ENCODE data around the gene MRPS14. TPM values are rescaled to one million over a fixed set of nuclear protein-coding genes. Genes with fewer than 3 reads are reported as not detected.

MRPS14 gene
- total and polyA plus RNA-seq, 2 of the 4 experiments (the other 2 are of a cell fraction) = 22.0 to 23.1 TPM

DNA sequence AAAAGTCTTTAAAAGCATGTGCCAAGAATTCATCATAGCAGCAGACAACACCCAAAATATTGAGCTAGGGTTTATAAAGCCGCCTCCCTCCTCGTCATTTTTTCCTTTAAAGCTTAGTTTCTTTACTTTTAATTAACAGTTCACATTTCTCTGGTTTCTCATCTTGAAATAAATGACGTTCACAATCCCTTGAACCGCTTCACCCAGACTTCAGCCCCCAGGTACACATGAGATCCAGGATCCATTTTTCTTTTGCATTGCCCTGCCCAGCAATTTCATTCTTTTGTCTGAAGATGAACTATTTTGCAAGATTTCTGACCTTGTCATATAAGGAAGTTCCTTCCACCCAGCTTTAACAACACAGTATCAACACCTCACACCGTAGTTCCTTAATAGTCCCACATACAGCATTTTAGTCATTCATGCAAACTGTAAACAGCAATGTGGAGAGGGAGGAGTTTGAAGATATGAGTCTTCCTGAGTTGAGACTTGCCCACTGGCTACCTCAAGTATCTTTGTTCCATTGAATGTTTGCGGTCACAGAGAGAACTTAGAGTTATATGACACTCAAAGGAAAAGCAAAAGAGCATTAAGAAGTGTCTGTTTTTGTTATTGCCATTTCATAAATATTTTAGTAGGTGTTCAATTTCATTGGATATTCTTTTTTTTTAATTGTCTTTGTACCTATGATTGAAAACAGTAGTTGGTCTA is 58.8 kb downstream of the MRPS14 start:
- intact Hi-C loops (cut with micrococcal nuclease) = no loop called here
- H3K4me2 ChIP-seq (ENCODE audit: low read depth, low read length) = no peak overlapping the region
- no peak overlapping the region for H3K14ac ChIP-seq (replicated peaks; ENCODE audit: low read depth, low read length)
- no peak overlapping the region for H4K91ac ChIP-seq (ENCODE audit: insufficient read depth, low read depth, low read length)
- no peak overlapping the region for H3K27ac ChIP-seq (ENCODE audit: insufficient read depth, low read length)
- DNase-seq (no peak), ATAC-seq (ENCODE audit: low read depth) (peak; percentile 27; the same call in 1 of the 2 replicates)
- H2AK5ac ChIP-seq (ENCODE audit: low read depth, low read length) = no peak overlapping the region
- H3K27me3 ChIP-seq (ENCODE audit: control insufficient read depth, insufficient read depth, low read length) = peaks cover 8% of the 10 kb centered on the region; the same call in 1 of the 2 replicates
- in situ Hi-C loops (cut with MboI; ENCODE audit: low sequenced_read_pairs) = no loop called here
- H4K8ac ChIP-seq (ENCODE audit: low read depth in 2 of 2, low read length in 2 of 2) = no peak overlapping the region
- H3K9me1 ChIP-seq (ENCODE audit: insufficient read depth, low read length) = no peaks in the 10 kb centered on the region
- ChIA-PET CTCF (interaction anchor here (0.5 kb wide), 2 partner anchors 22 kb away, joined by 3 to 4 read pairs; no protein-coding TSS in a partner anchor), POLR2A (ENCODE audit: unreplicated experiment) (no interaction called here)
- H2BK15ac ChIP-seq (ENCODE audit: low read depth, low read length) = no peak overlapping the region
- no peak overlapping the region for H3K18ac ChIP-seq (ENCODE audit: low read depth, low read length)
- H3K9me3 ChIP-seq (ENCODE audit: control insufficient read depth, insufficient read depth, low read length) = no peaks in the 10 kb centered on the region
- no peaks in the 10 kb centered on the region for H3K4me1 ChIP-seq (ENCODE audit: control insufficient read depth, insufficient read depth, low read length)
- no peak overlapping the region for H4K5ac ChIP-seq (ENCODE audit: low read depth, low read length)
- H3K23ac ChIP-seq (ENCODE audit: low read depth, low read length) = no peak overlapping the region
- no peaks in the 10 kb centered on the region for H3K36me3 ChIP-seq (ENCODE audit: control insufficient read depth, insufficient read depth, low read length)
- no peak overlapping the region for H3K9ac ChIP-seq (ENCODE audit: low read depth, low read length)
- no peak overlapping the region for H3K4ac ChIP-seq (ENCODE audit: low read depth, low read length)
- H2AFZ ChIP-seq (replicated peaks; ENCODE audit: low read length, poor library complexity) = no peak overlapping the region
- no peaks in the 10 kb centered on the region for H3K79me1 ChIP-seq (ENCODE audit: low read depth in 1 of 2, low read length in 2 of 2)
- no peak overlapping the region for H3K56ac ChIP-seq (ENCODE audit: extremely low read depth, insufficient read depth, low read length)
- no peak overlapping the region for H3K4me3 ChIP-seq (ENCODE audit: insufficient read depth, low read depth, low read length)
- H2AK9ac ChIP-seq (replicated peaks; ENCODE audit: low read depth, low read length, poor library complexity) = no peak overlapping the region
- BruUV-seq (replicated peaks) = no TSS peak
- WGBS, 2 experiments (ENCODE audit: extremely low coverage in 2 of 2, insufficient read length in 1 of 2) = no CpG with 5 or more reads among the region's 6 CpGs
- H2BK120ac ChIP-seq (ENCODE audit: low read depth, low read length) = no peak overlapping the region
- dilution Hi-C loops (cut with HindIII; ENCODE audit: low sequenced_read_pairs, unreplicated experiment) = no loop called here
- no peaks in the 10 kb centered on the region for H4K20me1 ChIP-seq (ENCODE audit: insufficient read depth, low read length)
- no peak overlapping the region for H2BK20ac ChIP-seq (ENCODE audit: low read depth, low read length)
- H2BK5ac ChIP-seq (ENCODE audit: low read depth, low read length, poor library complexity, severe bottlenecking) = no peak overlapping the region
- TF ChIP-seq RCOR1 (IDR thresholded peaks at IDR 0.05; ENCODE audit: insufficient replicate concordance, low read length) (no peak), NFE2L2 (IDR thresholded peaks at IDR 0.05; ENCODE audit: low read depth, low read length) (no peak), POLR2A (IDR thresholded peaks at IDR 0.05; ENCODE audit: low read depth, low read length) (no peak), CEBPB (IDR thresholded peaks at IDR 0.05; ENCODE audit: low read depth, low read length) (no peak), MAFK (IDR thresholded peaks at IDR 0.05; ENCODE audit: low read depth, low read length) (no peak), RFX5 (IDR thresholded peaks at IDR 0.05; ENCODE audit: low read depth, low read length) (no peak), BHLHE40 (IDR thresholded peaks at IDR 0.05; ENCODE audit: low read depth, low read length) (no peak)
- TF ChIP-seq, protein P1, sequence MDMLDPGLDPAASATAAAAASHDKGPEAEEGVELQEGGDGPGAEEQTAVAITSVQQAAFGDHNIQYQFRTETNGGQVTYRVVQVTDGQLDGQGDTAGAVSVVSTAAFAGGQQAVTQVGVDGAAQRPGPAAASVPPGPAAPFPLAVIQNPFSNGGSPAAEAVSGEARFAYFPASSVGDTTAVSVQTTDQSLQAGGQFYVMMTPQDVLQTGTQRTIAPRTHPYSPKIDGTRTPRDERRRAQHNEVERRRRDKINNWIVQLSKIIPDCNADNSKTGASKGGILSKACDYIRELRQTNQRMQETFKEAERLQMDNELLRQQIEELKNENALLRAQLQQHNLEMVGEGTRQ (IDR thresholded peaks at IDR 0.05; ENCODE audit: low read depth, low read length) = no peak
- TF ChIP-seq, protein P2, sequence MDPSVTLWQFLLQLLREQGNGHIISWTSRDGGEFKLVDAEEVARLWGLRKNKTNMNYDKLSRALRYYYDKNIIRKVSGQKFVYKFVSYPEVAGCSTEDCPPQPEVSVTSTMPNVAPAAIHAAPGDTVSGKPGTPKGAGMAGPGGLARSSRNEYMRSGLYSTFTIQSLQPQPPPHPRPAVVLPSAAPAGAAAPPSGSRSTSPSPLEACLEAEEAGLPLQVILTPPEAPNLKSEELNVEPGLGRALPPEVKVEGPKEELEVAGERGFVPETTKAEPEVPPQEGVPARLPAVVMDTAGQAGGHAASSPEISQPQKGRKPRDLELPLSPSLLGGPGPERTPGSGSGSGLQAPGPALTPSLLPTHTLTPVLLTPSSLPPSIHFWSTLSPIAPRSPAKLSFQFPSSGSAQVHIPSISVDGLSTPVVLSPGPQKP (IDR thresholded peaks at IDR 0.05; ENCODE audit: borderline replicate concordance, low read depth, low read length) = no peak
- TF ChIP-seq, protein P3, sequence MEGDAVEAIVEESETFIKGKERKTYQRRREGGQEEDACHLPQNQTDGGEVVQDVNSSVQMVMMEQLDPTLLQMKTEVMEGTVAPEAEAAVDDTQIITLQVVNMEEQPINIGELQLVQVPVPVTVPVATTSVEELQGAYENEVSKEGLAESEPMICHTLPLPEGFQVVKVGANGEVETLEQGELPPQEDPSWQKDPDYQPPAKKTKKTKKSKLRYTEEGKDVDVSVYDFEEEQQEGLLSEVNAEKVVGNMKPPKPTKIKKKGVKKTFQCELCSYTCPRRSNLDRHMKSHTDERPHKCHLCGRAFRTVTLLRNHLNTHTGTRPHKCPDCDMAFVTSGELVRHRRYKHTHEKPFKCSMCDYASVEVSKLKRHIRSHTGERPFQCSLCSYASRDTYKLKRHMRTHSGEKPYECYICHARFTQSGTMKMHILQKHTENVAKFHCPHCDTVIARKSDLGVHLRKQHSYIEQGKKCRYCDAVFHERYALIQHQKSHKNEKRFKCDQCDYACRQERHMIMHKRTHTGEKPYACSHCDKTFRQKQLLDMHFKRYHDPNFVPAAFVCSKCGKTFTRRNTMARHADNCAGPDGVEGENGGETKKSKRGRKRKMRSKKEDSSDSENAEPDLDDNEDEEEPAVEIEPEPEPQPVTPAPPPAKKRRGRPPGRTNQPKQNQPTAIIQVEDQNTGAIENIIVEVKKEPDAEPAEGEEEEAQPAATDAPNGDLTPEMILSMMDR (conservative IDR thresholded peaks at IDR 0.05; ENCODE audit: low read depth, low read length) = no peak

Data from IMR-90 (cell line).